ENCODE results near the gene DYRK1A. TPM values are rescaled to one million over a fixed set of nuclear protein-coding genes. Genes with fewer than 3 reads are reported as not detected.
A peak's percentile ranks its signal among the peaks of the same experiment; 100 is the strongest.

DYRK1A gene
- total and polyA plus RNA-seq, 2 donors from 2014 or later, result 14.5 to 78.0 TPM

DNA sequence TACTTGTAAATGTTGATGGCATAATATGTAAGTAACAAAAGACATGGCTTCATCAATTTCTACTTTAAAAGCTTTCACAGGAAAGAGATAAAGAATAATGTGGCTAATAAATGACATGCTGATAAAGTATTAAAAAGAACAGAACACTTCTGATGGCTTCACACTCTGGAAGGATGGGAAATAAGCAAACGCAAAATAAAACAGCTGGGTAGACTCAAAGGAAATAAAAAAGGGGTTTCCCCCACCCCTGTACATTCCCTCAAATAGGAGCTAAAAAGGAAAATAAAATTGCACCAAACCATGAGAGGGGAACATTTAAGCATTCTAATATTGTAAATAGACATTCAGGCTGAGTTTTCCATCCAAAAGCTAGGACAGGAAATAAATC lies 27.0 kb upstream of the DYRK1A start:
- TF ChIP-seq CTCF (IDR thresholded peaks at IDR 0.05; ENCODE audit: borderline replicate concordance, extremely low read depth, insufficient read depth), result no peak
- Histone ChIP-seq H3K4me3 (ENCODE audit: low read length in 3 of 3) (no peak overlapping the region), H3K9me3 (ENCODE audit: control insufficient read depth in 2 of 3, insufficient read depth in 1 of 3, low read length in 3 of 3) (no peaks in the 10 kb centered on the region), H3K27me3 (ENCODE audit: control insufficient read depth, insufficient read depth, low read length) (no peaks in the 10 kb centered on the region), H3K4me1 (ENCODE audit: control insufficient read depth in 2 of 3, insufficient read depth in 2 of 3, low read depth in 1 of 3, low read length in 3 of 3) (peaks cover 0 to 9% (median 0%) of the 10 kb centered on the region in 3 donors), H3K36me3 (ENCODE audit: control insufficient read depth in 2 of 3, insufficient read depth in 3 of 3, low read length in 3 of 3) (no peaks in the 10 kb centered on the region), H3K9ac (ENCODE audit: low read length in 3 of 3) (no peak overlapping the region), H3K27ac (ENCODE audit: low read depth in 2 of 2, low read length in 2 of 2) (no peak overlapping the region)
- FAIRE-seq, result no peak
- peak in 2 of 5 donors; percentile 41 to 70 for DNase-seq
- intact Hi-C loops (cut with DNase I), result no loop called here

DNA sequence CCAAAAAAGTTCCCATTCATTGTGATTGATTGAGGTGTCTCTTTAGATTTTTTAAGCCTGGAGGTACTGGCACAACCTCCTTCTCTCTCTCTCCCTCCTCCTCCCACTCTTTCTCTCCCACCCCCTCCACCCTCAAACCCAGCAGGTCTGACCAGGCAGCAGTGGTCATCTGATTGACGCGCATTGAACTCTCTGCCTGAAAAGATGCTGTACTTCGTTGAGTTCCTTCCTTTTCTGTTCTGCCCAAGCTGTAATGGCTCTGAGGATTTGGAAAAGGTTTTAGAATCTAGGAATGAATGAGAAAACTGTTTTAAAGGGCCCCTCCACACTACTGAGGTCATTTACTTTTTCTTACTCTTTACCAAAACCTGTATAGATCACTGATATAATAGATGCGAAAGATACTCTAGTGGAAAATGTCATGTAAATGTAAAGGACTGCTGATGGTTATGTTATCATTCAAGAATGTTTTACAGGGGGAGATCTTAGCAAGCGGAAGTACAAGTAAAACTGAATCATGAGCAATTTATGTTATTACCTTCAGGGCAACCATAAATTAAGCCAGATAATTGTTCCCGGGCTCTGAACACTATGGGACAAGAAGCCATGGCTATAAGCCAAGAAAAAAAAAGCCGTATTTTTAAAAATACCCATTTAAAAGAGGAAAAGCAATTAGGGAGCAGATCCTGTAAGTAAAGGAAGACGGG lies 25.2 kb upstream of the DYRK1A start:
- no peaks in the 10 kb centered on the region for H3K27me3 ChIP-seq (ENCODE audit: control insufficient read depth, insufficient read depth, low read length)
- no peak overlapping the region for H3K9ac ChIP-seq (ENCODE audit: low read length in 3 of 3)
- no peak for TF ChIP-seq CTCF (IDR thresholded peaks at IDR 0.05; ENCODE audit: borderline replicate concordance, extremely low read depth, insufficient read depth)
- H3K4me1 ChIP-seq (ENCODE audit: control insufficient read depth in 2 of 3, insufficient read depth in 2 of 3, low read depth in 1 of 3, low read length in 3 of 3), result peaks cover 0 to 9% (median 0%) of the 10 kb centered on the region in 3 donors
- no peaks in the 10 kb centered on the region for H3K9me3 ChIP-seq (ENCODE audit: control insufficient read depth in 2 of 3, insufficient read depth in 1 of 3, low read length in 3 of 3)
- H3K27ac ChIP-seq (ENCODE audit: low read depth in 2 of 2, low read length in 2 of 2), result no peak overlapping the region
- H3K36me3 ChIP-seq (ENCODE audit: control insufficient read depth in 2 of 3, insufficient read depth in 3 of 3, low read length in 3 of 3), result no peaks in the 10 kb centered on the region
- intact Hi-C loops (cut with DNase I), result no loop called here
- no peak overlapping the region for H3K4me3 ChIP-seq (ENCODE audit: low read length in 3 of 3)
- FAIRE-seq, result no peak
- DNase-seq, result peak in 2 of 5 donors; percentile 16 to 17

- intact Hi-C loops (cut with DNase I), result no loop called here
- Histone ChIP-seq H3K27ac (ENCODE audit: low read depth in 2 of 2, low read length in 2 of 2) (no peak overlapping the region), H3K9me3 (ENCODE audit: control insufficient read depth in 2 of 3, insufficient read depth in 1 of 3, low read length in 3 of 3) (no peaks in the 10 kb centered on the region), H3K27me3 (ENCODE audit: control insufficient read depth, insufficient read depth, low read length) (no peaks in the 10 kb centered on the region), H3K4me1 (ENCODE audit: control insufficient read depth in 2 of 3, insufficient read depth in 2 of 3, low read depth in 1 of 3, low read length in 3 of 3) (peaks cover 0 to 9% (median 0%) of the 10 kb centered on the region in 3 donors), H3K36me3 (ENCODE audit: control insufficient read depth in 2 of 3, insufficient read depth in 3 of 3, low read length in 3 of 3) (no peaks in the 10 kb centered on the region), H3K4me3 (ENCODE audit: low read length in 3 of 3) (no peak overlapping the region), H3K9ac (ENCODE audit: low read length in 3 of 3) (no peak overlapping the region)
- no peak for FAIRE-seq
- no peak for TF ChIP-seq CTCF (IDR thresholded peaks at IDR 0.05; ENCODE audit: borderline replicate concordance, extremely low read depth, insufficient read depth)
- no peak for DNase-seq
Observed at GRCh38 chr21:37342046-37342632, 24.4 kb upstream of the DYRK1A start.

Data from kidney (tissue), 14 donors.